Measurements from ENCODE around the gene ACADVL.
"Not testable (repeated sequence)": the region's sequence is repeated elsewhere in the genome, so short reads cannot be mapped to it uniquely, and the experiment has no call there.

The ACADVL gene

DNA sequence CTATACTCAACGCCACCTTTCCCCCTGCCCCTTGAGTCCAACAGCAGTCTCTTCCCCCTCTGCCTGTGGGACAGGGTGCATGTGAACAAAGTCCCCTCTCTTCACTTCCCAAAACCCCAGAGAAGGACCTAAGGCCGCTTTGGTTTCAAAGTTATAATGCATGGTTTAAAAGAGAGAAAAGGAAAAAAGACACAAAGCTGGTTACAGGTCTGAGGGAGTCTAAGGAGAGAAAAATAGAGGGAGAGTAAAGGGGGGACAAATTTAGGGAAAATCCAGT, 23.7 kb downstream of the ACADVL start:
- no peak for DNase-seq (ENCODE audit: extremely low read depth, low read depth)

DNA sequence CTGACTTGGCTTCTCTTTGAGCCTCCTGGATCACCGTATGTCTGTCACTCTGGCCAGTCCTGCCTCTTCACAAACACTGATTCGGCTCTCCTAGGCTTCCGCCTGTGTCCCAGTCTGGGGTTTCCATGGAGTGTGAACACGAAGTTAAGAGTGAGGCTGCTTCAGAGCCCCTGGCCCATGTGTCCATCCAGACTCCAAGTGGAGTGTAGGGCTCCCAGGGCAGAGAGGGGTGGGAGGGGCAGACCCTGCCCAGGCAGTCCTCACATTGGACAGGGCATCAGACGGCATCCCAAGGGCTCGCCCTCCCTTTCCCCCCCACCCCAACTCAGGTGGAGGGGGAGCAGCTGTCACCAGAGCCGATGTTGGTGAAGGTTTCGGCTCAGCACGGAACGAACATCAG, 24.1 kb downstream of the ACADVL start:
- DNase-seq (ENCODE audit: extremely low read depth, low read depth) = not testable (repeated sequence)

More for the DNA sequence above, 23.7 kb downstream of the ACADVL start:
- TF ChIP-seq, protein P1, sequence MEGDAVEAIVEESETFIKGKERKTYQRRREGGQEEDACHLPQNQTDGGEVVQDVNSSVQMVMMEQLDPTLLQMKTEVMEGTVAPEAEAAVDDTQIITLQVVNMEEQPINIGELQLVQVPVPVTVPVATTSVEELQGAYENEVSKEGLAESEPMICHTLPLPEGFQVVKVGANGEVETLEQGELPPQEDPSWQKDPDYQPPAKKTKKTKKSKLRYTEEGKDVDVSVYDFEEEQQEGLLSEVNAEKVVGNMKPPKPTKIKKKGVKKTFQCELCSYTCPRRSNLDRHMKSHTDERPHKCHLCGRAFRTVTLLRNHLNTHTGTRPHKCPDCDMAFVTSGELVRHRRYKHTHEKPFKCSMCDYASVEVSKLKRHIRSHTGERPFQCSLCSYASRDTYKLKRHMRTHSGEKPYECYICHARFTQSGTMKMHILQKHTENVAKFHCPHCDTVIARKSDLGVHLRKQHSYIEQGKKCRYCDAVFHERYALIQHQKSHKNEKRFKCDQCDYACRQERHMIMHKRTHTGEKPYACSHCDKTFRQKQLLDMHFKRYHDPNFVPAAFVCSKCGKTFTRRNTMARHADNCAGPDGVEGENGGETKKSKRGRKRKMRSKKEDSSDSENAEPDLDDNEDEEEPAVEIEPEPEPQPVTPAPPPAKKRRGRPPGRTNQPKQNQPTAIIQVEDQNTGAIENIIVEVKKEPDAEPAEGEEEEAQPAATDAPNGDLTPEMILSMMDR (IDR thresholded peaks at IDR 0.05; ENCODE audit: low read depth, low read length) = no peak

DNA sequence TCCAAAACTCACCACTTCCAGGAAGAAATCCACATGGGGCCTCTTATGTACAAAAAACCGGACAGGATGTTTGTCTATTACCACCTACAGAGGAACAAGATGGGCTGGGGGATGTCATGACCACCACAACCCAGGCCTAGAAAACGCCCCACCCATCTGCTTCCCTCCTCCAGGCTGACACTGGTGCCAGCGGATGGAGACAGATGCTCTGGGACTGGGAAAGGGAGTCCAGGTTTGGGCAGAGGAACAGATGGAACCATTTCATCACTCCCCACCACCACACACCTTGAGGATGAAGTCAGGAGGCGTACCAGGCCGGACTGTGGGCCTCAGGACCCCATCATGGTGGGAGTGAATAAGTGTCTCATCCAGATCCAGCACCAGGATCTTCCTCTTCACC, 27.0 kb downstream of the ACADVL start:
- TF ChIP-seq, protein P1 (IDR thresholded peaks at IDR 0.05; ENCODE audit: low read depth, low read length) = no peak
- DNase-seq (ENCODE audit: extremely low read depth, low read depth) = no peak

DNA sequence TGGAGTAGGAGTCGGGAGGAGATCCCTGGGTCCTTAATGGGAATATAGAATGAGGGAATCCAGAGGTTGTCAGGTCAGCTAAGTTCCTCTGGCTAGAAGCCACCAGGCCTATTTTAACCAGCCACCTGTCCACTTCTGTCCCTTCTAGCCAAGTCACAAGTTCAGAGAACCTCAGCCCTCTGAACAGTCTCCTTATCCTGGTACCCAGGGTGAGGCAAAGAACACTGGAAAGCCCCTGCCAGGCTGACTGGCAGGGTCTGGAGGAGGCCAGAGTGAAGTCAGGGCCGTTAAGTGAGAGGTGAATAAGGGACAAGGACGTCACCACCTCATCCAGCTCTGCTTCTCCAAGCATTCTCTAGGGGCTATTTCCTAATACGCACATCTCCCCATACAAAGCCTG, 29.1 kb downstream of the ACADVL start:
- DNase-seq (ENCODE audit: extremely low read depth, low read depth) = no peak
- TF ChIP-seq, protein P1 (IDR thresholded peaks at IDR 0.05; ENCODE audit: low read depth, low read length) = no peak

DNA sequence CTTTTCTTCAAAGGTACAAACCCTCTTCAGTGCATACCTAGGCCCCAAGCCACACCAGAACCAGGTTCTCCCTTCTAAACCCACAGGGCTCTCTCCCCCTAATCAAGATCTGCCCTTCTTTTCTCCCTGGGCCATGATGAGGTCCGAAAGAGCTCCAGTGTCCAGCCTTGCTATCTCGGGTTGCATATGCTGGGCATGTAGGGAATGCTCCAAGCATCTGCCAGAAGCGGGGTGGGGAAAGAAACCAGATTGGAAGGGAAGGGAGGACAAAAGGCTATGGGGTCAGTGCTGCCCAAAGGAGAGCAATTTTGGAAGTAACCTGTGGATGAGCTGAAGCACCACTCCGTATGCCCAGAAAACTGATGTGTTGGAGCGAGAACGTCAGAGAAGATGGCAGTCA, 29.5 kb downstream of the ACADVL start:
- DNase-seq (ENCODE audit: extremely low read depth, low read depth) = no peak
- TF ChIP-seq, protein P1 (IDR thresholded peaks at IDR 0.05; ENCODE audit: low read depth, low read length) = no peak

DNA sequence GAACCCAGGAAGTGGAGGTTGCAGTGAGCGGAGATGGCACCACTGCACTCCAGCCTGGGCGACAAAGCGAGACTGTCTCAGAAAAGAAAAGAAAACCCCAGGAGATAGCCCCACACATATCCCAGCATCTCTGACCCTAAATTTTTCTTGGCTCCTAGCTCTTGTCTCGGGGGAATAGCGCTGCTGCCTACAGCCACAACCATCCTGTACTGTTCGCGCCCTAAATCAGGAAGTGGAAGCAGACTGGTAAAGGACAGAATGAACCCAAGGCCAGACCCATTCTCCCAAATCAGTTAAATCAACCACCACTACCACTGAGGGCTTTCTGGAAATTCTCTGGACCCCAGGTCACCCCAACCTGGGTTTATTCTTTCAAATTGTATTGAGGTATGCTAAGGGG, 30.1 kb downstream of the ACADVL start:
- TF ChIP-seq, protein P1 (IDR thresholded peaks at IDR 0.05; ENCODE audit: low read depth, low read length) = no peak
- no peak for DNase-seq (ENCODE audit: extremely low read depth, low read depth)

DNA sequence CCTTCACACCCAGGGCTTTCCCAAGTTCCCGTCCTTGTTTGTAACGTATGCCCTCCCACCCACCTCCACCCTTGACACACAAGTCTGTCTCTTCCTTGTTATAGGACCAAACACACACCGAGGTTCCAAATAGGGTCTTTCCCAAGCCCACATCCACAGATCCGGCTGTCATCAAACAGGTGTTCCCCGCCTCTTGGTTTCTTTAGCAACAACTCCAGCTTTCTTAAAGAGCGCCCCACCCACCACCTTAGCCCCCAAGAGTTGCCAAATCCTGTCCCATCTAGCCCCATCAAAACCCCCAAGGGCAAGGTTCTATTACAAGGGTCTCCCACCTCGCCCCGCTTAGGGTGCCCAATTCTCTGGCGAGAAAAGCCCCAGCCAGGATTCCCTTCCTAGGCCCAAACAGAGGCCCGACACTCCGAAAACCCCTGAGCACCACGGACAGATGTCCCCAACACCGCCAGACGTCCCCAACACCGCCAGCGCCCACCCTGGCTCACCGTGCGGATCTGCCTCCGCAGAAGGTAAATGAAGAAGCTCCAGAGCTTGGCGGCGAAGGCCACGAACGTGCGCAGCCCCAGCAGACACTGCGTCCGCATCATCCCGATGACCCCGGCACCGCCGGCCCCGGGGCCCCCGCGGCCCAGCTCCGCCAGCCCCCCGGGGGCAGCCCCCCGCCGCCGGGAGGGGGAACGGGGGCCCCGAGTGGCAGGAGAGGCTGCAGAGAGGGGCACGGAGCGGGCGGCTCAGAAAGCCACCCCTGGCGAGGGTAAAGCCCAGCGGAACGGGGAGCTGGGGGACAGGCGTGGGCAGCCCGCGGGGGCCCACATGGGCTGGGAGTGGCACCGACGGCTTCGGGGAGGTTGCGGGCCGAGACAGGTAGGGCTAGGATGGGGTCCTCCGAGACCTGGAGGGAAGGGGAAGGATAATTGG, 31.2 kb downstream of the ACADVL start:
- TF ChIP-seq, protein P1 (IDR thresholded peaks at IDR 0.05; ENCODE audit: low read depth, low read length) = no peak
- DNase-seq (ENCODE audit: extremely low read depth, low read depth) = no peak

DNA sequence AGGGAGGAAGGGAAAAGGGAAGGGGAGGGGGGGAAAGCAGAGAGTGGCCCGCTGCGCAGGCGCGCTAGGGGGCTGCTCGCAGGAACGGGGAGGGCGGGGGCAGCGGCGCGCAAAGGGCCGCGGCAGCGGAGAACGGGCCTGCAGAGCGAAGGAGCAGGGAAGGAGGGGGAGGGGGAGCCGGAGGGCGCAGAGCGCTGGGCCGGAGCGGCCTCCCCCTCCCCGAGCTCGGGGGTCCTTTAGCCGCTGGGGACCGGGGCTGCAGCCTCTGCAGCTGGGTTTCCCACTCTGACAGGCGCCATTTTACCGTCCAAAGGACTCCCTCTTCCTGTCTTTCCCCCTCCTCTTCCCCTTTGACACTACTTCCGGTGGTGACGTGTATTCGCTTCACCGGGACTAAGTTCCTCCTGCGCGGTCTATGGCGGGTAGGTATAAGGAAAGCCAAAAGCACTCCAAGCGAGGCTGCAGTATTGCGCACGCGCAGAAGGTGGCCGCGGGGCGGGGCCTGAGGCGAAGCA, 32.0 kb downstream of the ACADVL start, which contains the start of gene CTDNEP1:
TSS of gene CTDNEP1 (minus strand) at position 74 of the 515 bp plus-strand sequence. CDS start 438 bp downstream, outside the sequence.
- peak; percentile 99 for DNase-seq (ENCODE audit: extremely low read depth, low read depth)
- TF ChIP-seq, protein P1 (IDR thresholded peaks at IDR 0.05; ENCODE audit: low read depth, low read length) = no peak

Measured in AG09319 (cell line).